Measurements from ENCODE around the gene TECPR2. TPM values are rescaled to one million over a fixed set of nuclear protein-coding genes. Genes with fewer than 3 reads are reported as not detected.
"Not testable (repeated sequence)": the region's sequence is repeated elsewhere in the genome, so short reads cannot be mapped to it uniquely, and the experiment has no call there.

The TECPR2 gene
- total RNA-seq, 3 donors from 2014 or later: 19.8 to 25.2 (median 19.9) TPM

- DNase-seq (ENCODE audit: low spot score in 2 of 2): no peak
- TF ChIP-seq POLR2A (IDR thresholded peaks at IDR 0.05) (no peak), CTCF (IDR thresholded peaks at IDR 0.05) (no peak), POLR2AphosphoS5 (IDR thresholded peaks at IDR 0.05) (no peak)
- intact Hi-C loops (cut with DNase I; ENCODE audit: low total_unique reads): no loop called here
- Histone ChIP-seq H3K4me3 (no peak overlapping the region), H3K4me1 (no peaks in the 10 kb centered on the region), H3K9me3 (no peaks in the 10 kb centered on the region), H3K27me3 (no peaks in the 10 kb centered on the region), H3K36me3 (no peaks in the 10 kb centered on the region), H3K27ac (no peak overlapping the region)
Observed at GRCh38 chr14:102345232-102345631, 17.5 kb upstream of the TECPR2 start.

DNA sequence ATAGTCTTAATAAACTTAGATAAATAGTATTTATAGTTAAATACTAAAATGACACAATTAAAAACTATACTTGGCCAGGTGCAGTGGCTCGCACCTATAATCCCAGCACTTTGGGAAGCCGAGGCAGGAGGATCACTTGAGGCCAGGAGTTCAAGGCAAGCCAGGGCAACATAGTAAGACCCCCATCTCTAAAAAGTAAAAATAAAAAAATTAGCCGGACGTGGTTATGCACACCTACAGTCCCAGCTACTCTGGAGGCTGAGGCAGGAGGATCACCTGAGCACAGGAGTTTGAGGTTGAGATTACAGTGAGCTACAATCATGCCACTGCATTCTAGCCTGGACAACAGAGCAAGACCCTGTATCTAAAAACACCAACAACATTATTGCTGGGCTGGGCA, 16.1 kb upstream of the TECPR2 start:
- H3K4me1 ChIP-seq: no peaks in the 10 kb centered on the region
- no peak for TF ChIP-seq CTCF (IDR thresholded peaks at IDR 0.05)
- no peak for TF ChIP-seq POLR2A (IDR thresholded peaks at IDR 0.05)
- TF ChIP-seq POLR2AphosphoS5 (IDR thresholded peaks at IDR 0.05): no peak
- no peak overlapping the region for H3K27ac ChIP-seq
- no peaks in the 10 kb centered on the region for H3K9me3 ChIP-seq
- DNase-seq (ENCODE audit: low spot score in 2 of 2): no peak
- intact Hi-C loops (cut with DNase I; ENCODE audit: low total_unique reads): no loop called here
- H3K36me3 ChIP-seq: no peaks in the 10 kb centered on the region
- no peak overlapping the region for H3K4me3 ChIP-seq
- H3K27me3 ChIP-seq: no peaks in the 10 kb centered on the region

DNA sequence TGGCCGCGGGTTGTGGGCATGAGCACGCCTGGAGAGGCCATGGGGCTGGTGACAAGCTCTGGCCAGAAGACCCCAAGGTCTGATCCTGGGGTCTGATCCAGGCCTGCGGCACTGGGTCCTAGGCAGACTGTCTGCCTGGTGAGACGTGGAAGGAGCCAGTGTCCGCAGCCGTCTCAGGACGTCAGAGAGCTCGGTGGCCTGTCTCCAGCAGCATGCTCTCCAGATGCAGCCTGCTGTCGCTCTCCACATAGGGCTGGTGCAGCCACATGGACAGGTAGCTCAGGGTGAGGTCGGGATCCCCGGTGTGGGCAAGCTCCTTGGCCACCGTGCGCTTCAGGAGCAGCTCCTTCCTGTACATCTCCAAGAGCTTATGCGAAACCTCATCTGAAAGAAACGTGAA, 14.4 kb upstream of the TECPR2 start:
- Histone ChIP-seq H3K27ac (no peak overlapping the region), H3K27me3 (no peaks in the 10 kb centered on the region), H3K36me3 (no peaks in the 10 kb centered on the region), H3K9me3 (no peaks in the 10 kb centered on the region), H3K4me3 (no peak overlapping the region), H3K4me1 (no peaks in the 10 kb centered on the region)
- intact Hi-C loops (cut with DNase I; ENCODE audit: low total_unique reads): no loop called here
- no peak for DNase-seq (ENCODE audit: low spot score in 2 of 2)
- no peak for TF ChIP-seq POLR2AphosphoS5 (IDR thresholded peaks at IDR 0.05)
- TF ChIP-seq CTCF (IDR thresholded peaks at IDR 0.05): no peak
- no peak for TF ChIP-seq POLR2A (IDR thresholded peaks at IDR 0.05)

DNA sequence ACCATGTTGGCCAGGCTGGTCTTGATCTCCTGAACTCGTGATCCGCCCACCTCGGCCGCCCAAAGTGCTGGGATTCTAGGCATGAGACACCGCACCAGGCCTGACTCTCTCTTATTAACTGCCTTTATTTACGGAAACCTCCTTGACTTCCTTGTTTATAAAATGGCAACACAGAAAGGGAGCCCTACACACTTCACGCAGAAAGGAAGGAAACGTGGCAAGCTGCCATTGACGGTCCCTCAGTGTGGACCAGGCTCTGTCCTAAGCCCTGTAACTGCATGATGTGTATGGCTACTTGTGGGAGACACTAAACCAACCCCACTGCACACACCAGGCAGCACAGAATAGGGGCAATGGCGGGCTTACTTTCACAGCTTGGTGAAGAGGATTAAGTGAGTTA, 11.7 kb upstream of the TECPR2 start:
- Histone ChIP-seq H3K27me3 (no peaks in the 10 kb centered on the region), H3K4me1 (no peaks in the 10 kb centered on the region), H3K4me3 (no peak overlapping the region), H3K36me3 (no peaks in the 10 kb centered on the region), H3K27ac (peak overlapping the region in 1 of 2 donors; percentile 67), H3K9me3 (no peaks in the 10 kb centered on the region)
- TF ChIP-seq POLR2A (IDR thresholded peaks at IDR 0.05) (no peak), POLR2AphosphoS5 (IDR thresholded peaks at IDR 0.05) (no peak), CTCF (IDR thresholded peaks at IDR 0.05) (no peak)
- intact Hi-C loops (cut with DNase I; ENCODE audit: low total_unique reads): no loop called here
- no peak for DNase-seq (ENCODE audit: low spot score in 2 of 2)

DNA sequence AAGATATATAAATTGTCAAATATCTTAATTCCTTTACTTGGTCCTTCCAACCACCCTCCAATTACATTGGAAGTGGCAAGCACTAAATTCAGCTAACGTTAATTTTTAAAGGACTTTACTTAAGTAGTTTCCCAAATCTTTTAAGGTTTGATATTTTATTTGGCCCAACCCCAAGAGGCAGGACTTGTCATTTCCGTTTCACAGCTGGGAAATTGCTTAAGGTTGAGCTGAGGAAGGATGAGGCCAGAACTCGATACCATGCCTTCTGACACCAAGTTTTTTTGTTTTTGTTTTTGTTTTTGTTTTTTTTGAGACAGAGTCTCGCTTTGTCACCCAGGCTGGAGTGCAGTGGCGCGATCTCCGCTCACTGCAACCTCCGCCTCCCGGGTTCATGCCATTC, 11.1 kb upstream of the TECPR2 start:
- H3K27ac ChIP-seq; H3K4me1 ChIP-seq; H3K4me3 ChIP-seq; H3K9me3 ChIP-seq; H3K36me3 ChIP-seq; intact Hi-C loops (cut with DNase I; ENCODE audit: low total_unique reads); H3K27me3 ChIP-seq; DNase-seq (ENCODE audit: low spot score in 2 of 2): not testable (repeated sequence)

- H3K27ac ChIP-seq: no peak overlapping the region
Observed at GRCh38 chr14:102352213-102352612, 10.5 kb upstream of the TECPR2 start.

More at GRCh38 chr14:102352213-102352612, 10.5 kb upstream of the TECPR2 start:
- no peak overlapping the region for H3K4me3 ChIP-seq
- H3K36me3 ChIP-seq: no peaks in the 10 kb centered on the region
- intact Hi-C loops (cut with DNase I; ENCODE audit: low total_unique reads): no loop called here
- no peaks in the 10 kb centered on the region for H3K9me3 ChIP-seq
- TF ChIP-seq CTCF (IDR thresholded peaks at IDR 0.05) (no peak), POLR2AphosphoS5 (IDR thresholded peaks at IDR 0.05) (no peak), POLR2A (IDR thresholded peaks at IDR 0.05) (no peak)
- no peaks in the 10 kb centered on the region for H3K27me3 ChIP-seq
- no peaks in the 10 kb centered on the region for H3K4me1 ChIP-seq
- no peak for DNase-seq (ENCODE audit: low spot score in 2 of 2)

Data from breast epithelium (tissue), 4 donors.